ENCODE measurements around the gene MYL12A.

GRCh38 chr18:3207565-3207964 lies 40.0 kb upstream of the MYL12A start:
- TF ChIP-seq POLR2A (IDR thresholded peaks at IDR 0.05) (no peak), POLR2AphosphoS5 (IDR thresholded peaks at IDR 0.05) (no peak)
- TF ChIP-seq, protein P1, sequence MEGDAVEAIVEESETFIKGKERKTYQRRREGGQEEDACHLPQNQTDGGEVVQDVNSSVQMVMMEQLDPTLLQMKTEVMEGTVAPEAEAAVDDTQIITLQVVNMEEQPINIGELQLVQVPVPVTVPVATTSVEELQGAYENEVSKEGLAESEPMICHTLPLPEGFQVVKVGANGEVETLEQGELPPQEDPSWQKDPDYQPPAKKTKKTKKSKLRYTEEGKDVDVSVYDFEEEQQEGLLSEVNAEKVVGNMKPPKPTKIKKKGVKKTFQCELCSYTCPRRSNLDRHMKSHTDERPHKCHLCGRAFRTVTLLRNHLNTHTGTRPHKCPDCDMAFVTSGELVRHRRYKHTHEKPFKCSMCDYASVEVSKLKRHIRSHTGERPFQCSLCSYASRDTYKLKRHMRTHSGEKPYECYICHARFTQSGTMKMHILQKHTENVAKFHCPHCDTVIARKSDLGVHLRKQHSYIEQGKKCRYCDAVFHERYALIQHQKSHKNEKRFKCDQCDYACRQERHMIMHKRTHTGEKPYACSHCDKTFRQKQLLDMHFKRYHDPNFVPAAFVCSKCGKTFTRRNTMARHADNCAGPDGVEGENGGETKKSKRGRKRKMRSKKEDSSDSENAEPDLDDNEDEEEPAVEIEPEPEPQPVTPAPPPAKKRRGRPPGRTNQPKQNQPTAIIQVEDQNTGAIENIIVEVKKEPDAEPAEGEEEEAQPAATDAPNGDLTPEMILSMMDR (IDR thresholded peaks at IDR 0.05) = no peak
